GM12801 (cell line): ENCODE measurements around the gene KIAA0232.

Experiments
- TF ChIP-seq, protein P1 (sequence below): IDR thresholded peaks from one replicate; pipeline ENCODE4 v1.5.1; 2011; ENCODE audit warnings: control low read depth; ENCODE audit not compliant: insufficient read length; ENCODE audit errors: extremely low read depth

The KIAA0232 gene

DNA sequence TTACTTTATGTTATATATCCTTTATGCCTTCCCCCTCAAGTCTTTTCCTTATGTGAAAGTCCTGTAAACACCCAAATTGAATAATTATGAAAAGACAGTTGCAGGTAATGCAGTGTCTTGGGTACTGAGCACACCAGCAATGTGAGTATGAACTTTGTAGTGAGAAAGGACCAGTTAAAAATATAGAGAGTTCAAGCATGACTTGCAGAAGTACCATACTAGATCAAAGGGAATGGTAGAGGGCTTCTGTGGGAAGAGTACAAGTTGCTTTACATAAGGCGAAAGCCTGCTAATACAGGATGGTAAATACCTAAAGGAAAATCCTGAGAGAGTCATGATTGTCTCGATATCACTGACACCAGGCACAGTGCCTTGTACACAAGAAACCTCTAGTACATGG is 25.7 kb downstream of the KIAA0232 start:
- TF ChIP-seq, protein P1, sequence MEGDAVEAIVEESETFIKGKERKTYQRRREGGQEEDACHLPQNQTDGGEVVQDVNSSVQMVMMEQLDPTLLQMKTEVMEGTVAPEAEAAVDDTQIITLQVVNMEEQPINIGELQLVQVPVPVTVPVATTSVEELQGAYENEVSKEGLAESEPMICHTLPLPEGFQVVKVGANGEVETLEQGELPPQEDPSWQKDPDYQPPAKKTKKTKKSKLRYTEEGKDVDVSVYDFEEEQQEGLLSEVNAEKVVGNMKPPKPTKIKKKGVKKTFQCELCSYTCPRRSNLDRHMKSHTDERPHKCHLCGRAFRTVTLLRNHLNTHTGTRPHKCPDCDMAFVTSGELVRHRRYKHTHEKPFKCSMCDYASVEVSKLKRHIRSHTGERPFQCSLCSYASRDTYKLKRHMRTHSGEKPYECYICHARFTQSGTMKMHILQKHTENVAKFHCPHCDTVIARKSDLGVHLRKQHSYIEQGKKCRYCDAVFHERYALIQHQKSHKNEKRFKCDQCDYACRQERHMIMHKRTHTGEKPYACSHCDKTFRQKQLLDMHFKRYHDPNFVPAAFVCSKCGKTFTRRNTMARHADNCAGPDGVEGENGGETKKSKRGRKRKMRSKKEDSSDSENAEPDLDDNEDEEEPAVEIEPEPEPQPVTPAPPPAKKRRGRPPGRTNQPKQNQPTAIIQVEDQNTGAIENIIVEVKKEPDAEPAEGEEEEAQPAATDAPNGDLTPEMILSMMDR = no peak

DNA sequence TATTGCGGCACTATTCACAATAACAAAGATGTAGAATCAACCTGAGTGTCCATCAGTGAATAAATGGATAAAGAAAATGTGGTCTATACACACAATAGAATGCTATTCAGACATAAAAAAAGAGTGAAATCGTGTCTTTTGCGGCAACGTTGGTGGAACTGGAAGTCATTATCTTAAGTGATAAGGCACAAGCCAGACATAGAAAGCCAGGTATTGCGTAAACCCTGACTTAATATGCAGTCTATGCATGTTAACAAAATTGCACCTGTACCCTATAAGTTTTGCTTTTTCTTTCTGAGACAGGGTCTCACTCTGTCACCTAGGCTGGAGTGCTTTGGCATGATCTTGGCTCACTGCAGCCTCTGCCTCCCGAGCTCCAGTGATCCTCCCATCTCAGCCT is 28.6 kb downstream of the KIAA0232 start:
- TF ChIP-seq, protein P1 = no peak

- TF ChIP-seq, protein P1 = no peak
These were observed 30.2 kb downstream of the KIAA0232 start for GRCh38 chr4:6812766-6813165.

- TF ChIP-seq, protein P1 = no peak
These were observed 31.2 kb downstream of the KIAA0232 start for GRCh38 chr4:6813725-6814124.

- TF ChIP-seq, protein P1 = no peak
These were observed 32.7 kb downstream of the KIAA0232 start for GRCh38 chr4:6815029-6815836.

- TF ChIP-seq, protein P1 = no peak
These were observed 36.8 kb downstream of the KIAA0232 start for GRCh38 chr4:6819295-6819694.

DNA sequence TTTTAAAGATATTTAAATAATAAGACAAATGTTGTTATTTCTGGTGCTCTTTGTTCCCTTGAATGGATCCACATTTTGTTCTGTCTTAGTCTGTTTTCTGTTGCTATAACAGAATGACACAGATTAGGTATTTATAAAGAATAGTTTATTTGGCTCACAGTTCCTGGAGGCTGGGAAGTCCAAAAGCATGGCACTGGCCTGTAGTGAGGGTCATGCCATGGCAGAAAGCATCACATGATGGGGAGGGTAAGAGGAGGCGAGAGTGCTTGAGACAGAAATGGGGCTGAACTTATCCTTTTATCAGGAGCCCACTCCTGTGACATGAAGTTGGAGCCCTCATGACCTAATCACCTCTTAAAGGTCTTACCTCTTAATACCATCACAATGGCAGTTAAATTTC is 38.2 kb downstream of the KIAA0232 start:
- TF ChIP-seq, protein P1 = no peak
